Panc1 (cell line): Measurements from ENCODE around the gene TMEM87B. TPM values are rescaled to one million over a fixed set of nuclear protein-coding genes. Genes with fewer than 3 reads are reported as not detected.

Source experiments
- ATAC-seq: fragments of 200-7000 bp; cut with Tn5 transposase; 2 replicates; pipeline ENCODE4 v1.9.1; 2020; ENCODE audit warnings: mild to moderate bottlenecking, moderate library complexity
- BruUV-seq: library from RNA; stranded (reverse); fragments of 400-500 nt; replicated peaks from 2 replicates; lab custom pipeline; 2021; lab: Mats Ljungman, UMichigan
- CTCF ChIA-PET: fragments of 300-600 bp; sonication (Branson Sonifier 250); formaldehyde crosslinking; loops from one replicate; lab custom pipeline; 2022; ENCODE audit warnings: antibody characterized with exemption; lab: Charles Lee
- POLR2A ChIA-PET: fragments of 300-600 bp; sonication (Branson Sonifier 250); formaldehyde crosslinking; loops from one replicate; lab custom pipeline; 2022; ENCODE audit warnings: antibody characterized with exemption; lab: Charles Lee
- DNase-seq: peaks from one replicate; pipeline ENCODE4 v3.0.0-alpha.2; 2010; ENCODE audit warnings: low read depth, low spot score
- H3K27ac ChIP-seq: 2 replicates; pipeline ENCODE4 v1.5.1; 2011; ENCODE audit warnings: mild to moderate bottlenecking, low read length, inconsistent platforms
- H3K27me3 ChIP-seq: fragments of 200-500 bp; sonication (Bioruptor generic); 2 replicates; pipeline ENCODE4 v1.6.0; 2014; ENCODE audit warnings: low read length, inconsistent platforms; ENCODE audit not compliant: control insufficient read depth, insufficient read depth
- H3K36me3 ChIP-seq: fragments of 200-500 bp; sonication (Bioruptor generic); 2 replicates; pipeline ENCODE4 v1.5.1; 2014; ENCODE audit warnings: inconsistent platforms, mild to moderate bottlenecking, low read length, moderate library complexity; ENCODE audit not compliant: control insufficient read depth, insufficient read depth
- H3K4me1 ChIP-seq: 2 replicates; pipeline ENCODE4 v1.5.1; 2011; ENCODE audit warnings: inconsistent platforms, mild to moderate bottlenecking, low read length, moderate library complexity; ENCODE audit not compliant: control insufficient read depth, insufficient read depth
- H3K4me3 ChIP-seq, 2 experiments: 2 replicates each; pipeline ENCODE4 v1.5.1; 2011 to 2012; ENCODE audit warnings: low read depth in 2 of 2, low read length in 2 of 2, mild to moderate bottlenecking in 2 of 2, inconsistent platforms in 1 of 2, moderate library complexity in 1 of 2
- H3K9me3 ChIP-seq: fragments of 200-500 bp; sonication (Bioruptor generic); 2 replicates; pipeline ENCODE4 v1.5.1; 2014; ENCODE audit warnings: low read depth, mild to moderate bottlenecking, inconsistent platforms, low read length, moderate library complexity; ENCODE audit not compliant: control insufficient read depth, insufficient read depth
- POLR2AphosphoS5 ChIP-seq: IDR thresholded peaks from 2 replicates; pipeline ENCODE4 v1.6.1; 2012; ENCODE audit warnings: mild to moderate bottlenecking, low read depth, low read length, moderate library complexity
- SIN3A ChIP-seq: IDR thresholded peaks from 2 replicates; pipeline ENCODE4 v1.6.1; 2012; ENCODE audit warnings: low read depth, mild to moderate bottlenecking, low read length, moderate library complexity, borderline replicate concordance; ENCODE audit not compliant: insufficient read depth
- TCF7L2 ChIP-seq: IDR thresholded peaks from 2 replicates; pipeline ENCODE4 v1.6.1; 2011; ENCODE audit warnings: mild to moderate bottlenecking, low read depth, low read length, inconsistent platforms
- in situ Hi-C: cut with HindIII; loops from 2 replicates; pipeline ENCODE4 v1.10.0; 2016; ENCODE audit warnings: low sequenced_read_pairs, low pct_unique_long_range_greater_than_20kb
- intact Hi-C: fragments of 100-400 bp; cut with micrococcal nuclease; formaldehyde crosslinking; loops from one replicate; pipeline ENCODE4 v1.10.0; 2022; ENCODE audit not compliant: unreplicated experiment
- total RNA-seq: library from RNA; stranded (reverse); gene quantifications from one replicate; pipeline ENCODE4 v1.2.1, GENCODE V29; 2021; ENCODE audit not compliant: unreplicated experiment
- TF ChIP-seq, protein P1 (sequence below), 2 experiments: IDR thresholded peaks; 2 replicates each; pipeline ENCODE4 v1.6.1; 2011 to 2012; ENCODE audit warnings: low read depth in 2 of 2, control low read depth in 1 of 2, low read length in 1 of 2, mild to moderate bottlenecking in 1 of 2, moderate library complexity in 1 of 2; ENCODE audit not compliant: insufficient read depth in 1 of 2
- TF ChIP-seq, protein P2 (sequence below): fragments of 450-650 bp; IDR thresholded peaks from 2 replicates; pipeline ENCODE4 v1.5.1; 2017; ENCODE audit warnings: mild to moderate bottlenecking

The TMEM87B gene
- total RNA-seq, 1 experiment from 2014 or later: 22.8 TPM

- CTCF ChIA-PET: no interaction called here
- Histone ChIP-seq H3K27ac (no peak overlapping the region), H3K27me3 (no peaks in the 10 kb centered on the region), H3K36me3 (no peaks in the 10 kb centered on the region), H3K9me3 (no peaks in the 10 kb centered on the region), H3K4me3 (no peak overlapping the region), H3K4me1 (no peaks in the 10 kb centered on the region)
- BruUV-seq: no TSS peak
- in situ Hi-C loops (no loop called here), intact Hi-C loops (no loop called here)
- TF ChIP-seq, protein P1, sequence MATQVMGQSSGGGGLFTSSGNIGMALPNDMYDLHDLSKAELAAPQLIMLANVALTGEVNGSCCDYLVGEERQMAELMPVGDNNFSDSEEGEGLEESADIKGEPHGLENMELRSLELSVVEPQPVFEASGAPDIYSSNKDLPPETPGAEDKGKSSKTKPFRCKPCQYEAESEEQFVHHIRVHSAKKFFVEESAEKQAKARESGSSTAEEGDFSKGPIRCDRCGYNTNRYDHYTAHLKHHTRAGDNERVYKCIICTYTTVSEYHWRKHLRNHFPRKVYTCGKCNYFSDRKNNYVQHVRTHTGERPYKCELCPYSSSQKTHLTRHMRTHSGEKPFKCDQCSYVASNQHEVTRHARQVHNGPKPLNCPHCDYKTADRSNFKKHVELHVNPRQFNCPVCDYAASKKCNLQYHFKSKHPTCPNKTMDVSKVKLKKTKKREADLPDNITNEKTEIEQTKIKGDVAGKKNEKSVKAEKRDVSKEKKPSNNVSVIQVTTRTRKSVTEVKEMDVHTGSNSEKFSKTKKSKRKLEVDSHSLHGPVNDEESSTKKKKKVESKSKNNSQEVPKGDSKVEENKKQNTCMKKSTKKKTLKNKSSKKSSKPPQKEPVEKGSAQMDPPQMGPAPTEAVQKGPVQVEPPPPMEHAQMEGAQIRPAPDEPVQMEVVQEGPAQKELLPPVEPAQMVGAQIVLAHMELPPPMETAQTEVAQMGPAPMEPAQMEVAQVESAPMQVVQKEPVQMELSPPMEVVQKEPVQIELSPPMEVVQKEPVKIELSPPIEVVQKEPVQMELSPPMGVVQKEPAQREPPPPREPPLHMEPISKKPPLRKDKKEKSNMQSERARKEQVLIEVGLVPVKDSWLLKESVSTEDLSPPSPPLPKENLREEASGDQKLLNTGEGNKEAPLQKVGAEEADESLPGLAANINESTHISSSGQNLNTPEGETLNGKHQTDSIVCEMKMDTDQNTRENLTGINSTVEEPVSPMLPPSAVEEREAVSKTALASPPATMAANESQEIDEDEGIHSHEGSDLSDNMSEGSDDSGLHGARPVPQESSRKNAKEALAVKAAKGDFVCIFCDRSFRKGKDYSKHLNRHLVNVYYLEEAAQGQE (IDR thresholded peaks at IDR 0.05; ENCODE audit: insufficient read depth in 1 of 2, low read depth in 2 of 2, low read length in 1 of 2): no peak
- TF ChIP-seq TCF7L2: no peak
- no peak for TF ChIP-seq SIN3A
- DNase-seq (no peak), ATAC-seq (no peak)
- POLR2A ChIA-PET: no interaction called here
These were observed 107.9 kb downstream of the TMEM87B start for GRCh38 chr2:112162956-112163355.

- BruUV-seq: no TSS peak
- CTCF ChIA-PET: no interaction called here
These were observed 108.5 kb downstream of the TMEM87B start for GRCh38 chr2:112163541-112163981.

GRCh38 chr2:112164876-112165275 is 109.8 kb downstream of the TMEM87B start:
- POLR2A ChIA-PET: no interaction called here
- in situ Hi-C loops: no loop called here
- H3K4me3 ChIP-seq: no peak overlapping the region
- no peak overlapping the region for H3K27ac ChIP-seq
- no TSS peak for BruUV-seq
- TF ChIP-seq, protein P1 (IDR thresholded peaks at IDR 0.05; ENCODE audit: insufficient read depth in 1 of 2, low read depth in 2 of 2, low read length in 1 of 2): no peak
- TF ChIP-seq POLR2AphosphoS5 (no peak), SIN3A (no peak), TCF7L2 (no peak)
- TF ChIP-seq, protein P2, sequence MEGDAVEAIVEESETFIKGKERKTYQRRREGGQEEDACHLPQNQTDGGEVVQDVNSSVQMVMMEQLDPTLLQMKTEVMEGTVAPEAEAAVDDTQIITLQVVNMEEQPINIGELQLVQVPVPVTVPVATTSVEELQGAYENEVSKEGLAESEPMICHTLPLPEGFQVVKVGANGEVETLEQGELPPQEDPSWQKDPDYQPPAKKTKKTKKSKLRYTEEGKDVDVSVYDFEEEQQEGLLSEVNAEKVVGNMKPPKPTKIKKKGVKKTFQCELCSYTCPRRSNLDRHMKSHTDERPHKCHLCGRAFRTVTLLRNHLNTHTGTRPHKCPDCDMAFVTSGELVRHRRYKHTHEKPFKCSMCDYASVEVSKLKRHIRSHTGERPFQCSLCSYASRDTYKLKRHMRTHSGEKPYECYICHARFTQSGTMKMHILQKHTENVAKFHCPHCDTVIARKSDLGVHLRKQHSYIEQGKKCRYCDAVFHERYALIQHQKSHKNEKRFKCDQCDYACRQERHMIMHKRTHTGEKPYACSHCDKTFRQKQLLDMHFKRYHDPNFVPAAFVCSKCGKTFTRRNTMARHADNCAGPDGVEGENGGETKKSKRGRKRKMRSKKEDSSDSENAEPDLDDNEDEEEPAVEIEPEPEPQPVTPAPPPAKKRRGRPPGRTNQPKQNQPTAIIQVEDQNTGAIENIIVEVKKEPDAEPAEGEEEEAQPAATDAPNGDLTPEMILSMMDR: no peak
- no peaks in the 10 kb centered on the region for H3K36me3 ChIP-seq
- CTCF ChIA-PET: no interaction called here
- DNase-seq: no peak
- no peak for ATAC-seq
- H3K27me3 ChIP-seq: no peaks in the 10 kb centered on the region
- intact Hi-C loops: no loop called here
- no peaks in the 10 kb centered on the region for H3K4me1 ChIP-seq
- H3K9me3 ChIP-seq: no peaks in the 10 kb centered on the region

More at GRCh38 chr2:112163541-112163981, 108.5 kb downstream of the TMEM87B start:
- intact Hi-C loops (no loop called here), in situ Hi-C loops (no loop called here)
- no peaks in the 10 kb centered on the region for H3K27me3 ChIP-seq
- POLR2A ChIA-PET: no interaction called here
- TF ChIP-seq POLR2AphosphoS5: no peak
- DNase-seq: no peak
- no peaks in the 10 kb centered on the region for H3K9me3 ChIP-seq
- H3K27ac ChIP-seq: no peak overlapping the region
- H3K4me3 ChIP-seq: no peak overlapping the region
- no peaks in the 10 kb centered on the region for H3K36me3 ChIP-seq
- no peaks in the 10 kb centered on the region for H3K4me1 ChIP-seq
- ATAC-seq: no peak
